ENCODE measurements around the gene BNIP2. TPM values are rescaled to one million over a fixed set of nuclear protein-coding genes. Genes with fewer than 3 reads are reported as not detected.

BNIP2 gene
- 43.0 and 43.5 TPM in 2 replicates for total RNA-seq (2021)
- long read RNA-seq, full-length matches to known transcripts: 352 of 393 reads
- long read RNA-seq, partial matches to known transcripts: 11 of 393 reads
- long read RNA-seq, other reads (novel, unspliced or antisense): 30 of 393 reads

DNA sequence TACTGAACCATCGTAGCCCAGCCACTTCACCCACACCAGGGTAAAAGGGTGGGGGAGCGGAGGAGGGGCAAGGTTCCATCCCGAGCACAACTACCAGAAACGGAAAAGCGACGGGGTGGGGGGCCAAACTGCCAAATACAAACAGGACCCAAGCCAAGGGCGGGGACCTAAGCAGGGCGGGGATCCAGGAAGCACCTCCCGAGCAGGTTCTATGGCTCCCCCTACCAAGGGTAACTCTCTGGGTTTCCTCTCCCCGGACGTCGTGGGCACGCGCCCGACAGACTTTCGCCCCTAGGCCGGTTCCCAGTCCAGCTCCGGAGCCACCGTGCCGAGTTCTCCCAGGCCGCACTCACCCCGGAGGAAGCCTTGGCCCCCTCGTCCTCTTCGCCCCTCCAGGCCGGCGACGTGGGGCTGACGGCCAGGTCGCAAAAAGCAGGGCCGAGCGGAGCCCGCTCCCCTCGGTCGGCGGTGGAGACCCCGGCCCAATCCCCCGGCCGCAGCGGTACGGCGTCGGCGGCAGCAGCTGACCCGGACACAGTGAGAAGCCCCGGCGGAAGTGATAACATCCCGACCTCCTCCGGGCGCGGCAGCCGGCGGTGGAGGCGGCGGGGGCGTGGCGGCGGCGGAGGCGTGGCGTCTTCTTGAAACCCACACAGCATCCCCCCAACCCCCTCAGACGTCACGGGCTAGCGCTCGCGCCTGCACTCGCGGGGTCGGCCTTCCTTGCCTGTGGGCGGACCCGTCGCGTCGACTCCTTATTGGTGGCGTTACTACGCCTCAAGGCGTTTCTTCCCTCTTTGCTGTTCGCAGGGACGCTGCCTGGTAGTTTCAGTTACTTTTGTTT is at the start of gene BNIP2:
Gene BNIP2 (minus strand): TSS at position 539 of the 844 bp plus-strand sequence. CDS start 6,863 bp downstream, outside the sequence.
- peaks cover 27% of the 10 kb centered on the region; the same call in 1 of the 2 replicates for H3K79me2 ChIP-seq (ENCODE audit: insufficient read depth, low read length)
- DNase-seq: peak; percentile 99
- H4K20me1 ChIP-seq (ENCODE audit: control insufficient read depth, insufficient read depth, insufficient read length): no peaks in the 10 kb centered on the region
- peak within 1 kb of the TSS; percentile 91 for H3K18ac ChIP-seq (ENCODE audit: insufficient read length, low read depth, low read length)
- no peak within 1 kb of the TSS for H4K91ac ChIP-seq (ENCODE audit: insufficient read length, low read depth, low read length)
- H2BK12ac ChIP-seq (ENCODE audit: insufficient read length, low read depth, low read length): no peak within 1 kb of the TSS
- H3K9me3 ChIP-seq (ENCODE audit: control insufficient read depth, low read depth, low read length): no peaks in the 10 kb centered on the region
- H2BK5ac ChIP-seq (ENCODE audit: insufficient read length, low read length): no peak within 1 kb of the TSS
- no peak within 1 kb of the TSS for H4K8ac ChIP-seq (replicated peaks; ENCODE audit: insufficient read length, low read depth, low read length)
- no peaks in the 10 kb centered on the region for H3K9me3 Mint-ChIP-seq
- no peak within 1 kb of the TSS for H3K56ac ChIP-seq (ENCODE audit: insufficient read length, low read depth, low read length)
- H3K27ac Mint-ChIP-seq: peak within 1 kb of the TSS; percentile 94 to 98 (median 98)
- H3K27me3 Mint-ChIP-seq (ENCODE audit: low read depth): peaks cover 17% of the 10 kb centered on the region
- TF ChIP-seq, protein P1, sequence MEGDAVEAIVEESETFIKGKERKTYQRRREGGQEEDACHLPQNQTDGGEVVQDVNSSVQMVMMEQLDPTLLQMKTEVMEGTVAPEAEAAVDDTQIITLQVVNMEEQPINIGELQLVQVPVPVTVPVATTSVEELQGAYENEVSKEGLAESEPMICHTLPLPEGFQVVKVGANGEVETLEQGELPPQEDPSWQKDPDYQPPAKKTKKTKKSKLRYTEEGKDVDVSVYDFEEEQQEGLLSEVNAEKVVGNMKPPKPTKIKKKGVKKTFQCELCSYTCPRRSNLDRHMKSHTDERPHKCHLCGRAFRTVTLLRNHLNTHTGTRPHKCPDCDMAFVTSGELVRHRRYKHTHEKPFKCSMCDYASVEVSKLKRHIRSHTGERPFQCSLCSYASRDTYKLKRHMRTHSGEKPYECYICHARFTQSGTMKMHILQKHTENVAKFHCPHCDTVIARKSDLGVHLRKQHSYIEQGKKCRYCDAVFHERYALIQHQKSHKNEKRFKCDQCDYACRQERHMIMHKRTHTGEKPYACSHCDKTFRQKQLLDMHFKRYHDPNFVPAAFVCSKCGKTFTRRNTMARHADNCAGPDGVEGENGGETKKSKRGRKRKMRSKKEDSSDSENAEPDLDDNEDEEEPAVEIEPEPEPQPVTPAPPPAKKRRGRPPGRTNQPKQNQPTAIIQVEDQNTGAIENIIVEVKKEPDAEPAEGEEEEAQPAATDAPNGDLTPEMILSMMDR (conservative IDR thresholded peaks at IDR 0.05): no peak
- peaks cover 5% of the 10 kb centered on the region; the same call in 1 of the 2 replicates for H3K4me1 ChIP-seq (ENCODE audit: insufficient read depth, low read length)
- H3K79me1 ChIP-seq (ENCODE audit: insufficient read depth, low read depth, low read length, poor library complexity, severe bottlenecking): no peaks in the 10 kb centered on the region
- peaks cover 7 to 13% of the 10 kb centered on the region in 2 experiments for H3K4me1 Mint-ChIP-seq
- no peak within 1 kb of the TSS for H2AFZ ChIP-seq (ENCODE audit: low read length)
- H2AK5ac ChIP-seq (ENCODE audit: insufficient read length, low read length): no peak within 1 kb of the TSS
- H3K4me3 Mint-ChIP-seq: peak within 1 kb of the TSS; percentile 94 to 96
- H4K5ac ChIP-seq (ENCODE audit: insufficient read length, low read depth, low read length): no peak within 1 kb of the TSS
- H3K27ac ChIP-seq (ENCODE audit: insufficient read length, low read depth, low read length): peak within 1 kb of the TSS; percentile 57
- no peak within 1 kb of the TSS; the same call in 1 of the 2 replicates for H3K4ac ChIP-seq (ENCODE audit: low read depth, low read length)
- no CpG with 5 or more reads among the region's 78 CpGs for WGBS (ENCODE audit: extremely low coverage, insufficient read length, low lambda C conversion rate)
- H3K14ac ChIP-seq (ENCODE audit: insufficient read depth, low read length): peak within 1 kb of the TSS; percentile 92
- H3K27me3 ChIP-seq (ENCODE audit: insufficient read depth, low read length): no peaks in the 10 kb centered on the region
- H3K23me2 ChIP-seq (ENCODE audit: insufficient read length, low read depth, low read length, poor library complexity, severe bottlenecking): no peaks in the 10 kb centered on the region
- H3K36me3 Mint-ChIP-seq (ENCODE audit: insufficient read depth in 1 of 3, low read depth in 3 of 3): peaks cover 3 to 19% (median 8%) of the 10 kb centered on the region in 3 experiments
- peak within 1 kb of the TSS; percentile 78 for H3K4me2 ChIP-seq (ENCODE audit: insufficient read depth, insufficient read length, low read length)
- no peak within 1 kb of the TSS for H3T11ph ChIP-seq (ENCODE audit: low read length)
- peak within 1 kb of the TSS; percentile 90 for H3K9ac ChIP-seq (ENCODE audit: extremely low read depth, insufficient read length, low read length)
- H3K23ac ChIP-seq (ENCODE audit: insufficient read length, low read depth, low read length): no peak within 1 kb of the TSS
- H2BK15ac ChIP-seq (ENCODE audit: low read depth, low read length): no peak within 1 kb of the TSS
- no peak within 1 kb of the TSS for H2BK20ac ChIP-seq (ENCODE audit: low read depth, low read length, poor library complexity, severe bottlenecking)
- H2BK120ac ChIP-seq (ENCODE audit: low read depth, low read length, poor library complexity, severe bottlenecking): peak within 1 kb of the TSS; percentile 14
